H1 (cell line): Measurements from ENCODE around the gene CLBA1. TPM values are rescaled to one million over a fixed set of nuclear protein-coding genes. Genes with fewer than 3 reads are reported as not detected.

Experiments used
- CTCF ChIA-PET: fragments of 300-600 bp; sonication (Branson Sonifier 250); formaldehyde crosslinking; loops from one replicate; lab custom pipeline; 2021; ENCODE audit not compliant: partially characterized antibody; lab: Charles Lee
- POLR2A ChIA-PET: fragments of 300-600 bp; sonication (Branson Sonifier 250); formaldehyde crosslinking; loops from one replicate; lab custom pipeline; 2021; ENCODE audit warnings: inconsistent platforms; ENCODE audit not compliant: partially characterized antibody; lab: Charles Lee
- DNase-seq, 2 experiments: peaks; one replicate each; pipeline versions ENCODE4 v3.0.0 to v3.0.0-alpha.2; 2010 to 2022; ENCODE audit warnings: low spot score in 2 of 2, low read depth in 1 of 2, mixed read lengths in 1 of 2
- FAIRE-seq: peaks from 2 replicates; lab custom pipeline; 2011; peaks lifted over from hg19 to GRCh38; lab: Jason Lieb, UNC
- H2AFZ ChIP-seq: 2 replicates; pipeline ENCODE4 v1.8.1; 2012; ENCODE audit warnings: low read length, inconsistent platforms
- H2AK5ac ChIP-seq: 2 replicates; pipeline ENCODE4 v1.6.1; 2013; ENCODE audit warnings: low read depth, low read length
- H2BK120ac ChIP-seq: replicated peaks from 2 replicates; pipeline ENCODE3; 2013; ENCODE audit warnings: low read depth, low read length, inconsistent platforms
- H2BK12ac ChIP-seq: 2 replicates; pipeline ENCODE4 v1.6.1; 2013; ENCODE audit warnings: low read depth, low read length
- H2BK15ac ChIP-seq: 2 replicates; pipeline ENCODE4 v1.6.1; 2013; ENCODE audit warnings: low read length
- H2BK20ac ChIP-seq: 2 replicates; pipeline ENCODE4 v1.6.1; 2013; ENCODE audit warnings: low read length
- H2BK5ac ChIP-seq: 2 replicates; pipeline ENCODE4 v1.6.1; 2013; ENCODE audit warnings: low read depth, low read length
- H3K14ac ChIP-seq: 2 replicates; pipeline ENCODE4 v1.6.1; 2013; ENCODE audit warnings: inconsistent platforms; ENCODE audit not compliant: insufficient read length
- H3K18ac ChIP-seq: 2 replicates; pipeline ENCODE4 v1.6.1; 2013; ENCODE audit warnings: low read length; ENCODE audit errors: extremely low read depth
- H3K23ac ChIP-seq: 2 replicates; pipeline ENCODE4 v1.6.1; 2013; ENCODE audit warnings: inconsistent platforms; ENCODE audit not compliant: insufficient read length
- H3K23me2 ChIP-seq: 2 replicates; pipeline ENCODE4 v1.6.1; 2013; ENCODE audit warnings: low read depth, low read length
- H3K27ac ChIP-seq: 2 replicates; pipeline ENCODE4 v1.6.1; 2011; ENCODE audit warnings: low read depth, low read length, inconsistent platforms
- H3K27me3 ChIP-seq, 4 experiments: replicated peaks in 1 of 4; 1 replicate in 1 of 4; 2 replicates in 3 of 4; pipeline versions ENCODE4 v1.6.1 to v1.8.1; 2011 to 2013; ENCODE audit warnings: low read length in 3 of 4, mild to moderate bottlenecking in 3 of 4, inconsistent platforms in 2 of 4, mixed read lengths in 2 of 4, moderate library complexity in 1 of 4; ENCODE audit not compliant: control insufficient read depth in 3 of 4, insufficient read depth in 3 of 4; ENCODE audit errors: extremely low read depth in 1 of 4
- H3K36me3 ChIP-seq, 4 experiments: 2 replicates each; pipeline versions ENCODE4 v1.6.1 to v1.8.1; 2011 to 2013; ENCODE audit warnings: mild to moderate bottlenecking in 4 of 4, low read length in 3 of 4, moderate library complexity in 2 of 4, control low read depth in 1 of 4, inconsistent platforms in 1 of 4; ENCODE audit not compliant: insufficient read depth in 4 of 4, control insufficient read depth in 2 of 4
- H3K4ac ChIP-seq: replicated peaks from 2 replicates; pipeline ENCODE3; 2013; ENCODE audit warnings: low read length, low read depth, mixed read lengths, inconsistent platforms; ENCODE audit not compliant: insufficient read length
- H3K4me1 ChIP-seq, 4 experiments: replicated peaks in 1 of 4; 1 replicate in 1 of 4; 2 replicates in 3 of 4; pipeline versions ENCODE4 v1.6.1 to v1.8.1; 2011 to 2013; ENCODE audit warnings: low read length in 3 of 4, inconsistent platforms in 2 of 4, mixed read lengths in 1 of 4; ENCODE audit not compliant: insufficient read depth in 4 of 4, control insufficient read depth in 3 of 4
- H3K4me2 ChIP-seq, 2 experiments: 2 replicates each; pipeline versions ENCODE4 v1.6.1 to v1.8.1; 2011 to 2013; ENCODE audit warnings: low read depth in 2 of 2, low read length in 2 of 2, control low read depth in 1 of 2, inconsistent platforms in 1 of 2, mild to moderate bottlenecking in 1 of 2; ENCODE audit not compliant: insufficient read depth in 1 of 2
- H3K4me3 ChIP-seq, 4 experiments: fragments of 200-600, 300-600 bp in 1 of 4; sonication (generic), shearing (Covaris generic), sonication (Bioruptor Twin) in 1 of 4; 2 replicates each; pipeline versions ENCODE4 v1.5.1 to v1.8.1; 2011 to 2016; ENCODE audit warnings: low read length in 4 of 4, low read depth in 3 of 4, control low read depth in 2 of 4, inconsistent platforms in 2 of 4, mild to moderate bottlenecking in 2 of 4, mixed read lengths in 1 of 4, moderate library complexity in 1 of 4; ENCODE audit not compliant: insufficient read depth in 2 of 4; ENCODE audit errors: extremely low read depth in 1 of 4
- H3K56ac ChIP-seq: replicated peaks from 2 replicates; pipeline ENCODE3; 2013; ENCODE audit warnings: low read depth, mild to moderate bottlenecking, mixed read lengths, low read length, inconsistent platforms; ENCODE audit not compliant: insufficient read length
- H3K79me1 ChIP-seq: 2 replicates; pipeline ENCODE4 v1.6.1; 2013; ENCODE audit warnings: low read depth, low read length, control low read depth
- H3K79me2 ChIP-seq, 2 experiments: 2 replicates each; pipeline versions ENCODE4 v1.6.1 to v1.8.1; 2012 to 2013; ENCODE audit warnings: low read length in 2 of 2, mild to moderate bottlenecking in 2 of 2, inconsistent platforms in 1 of 2; ENCODE audit not compliant: insufficient read depth in 2 of 2, control insufficient read depth in 1 of 2
- H3K9ac ChIP-seq, 4 experiments: replicated peaks in 1 of 4; 1 replicate in 1 of 4; 2 replicates in 3 of 4; pipeline versions ENCODE4 v1.6.1 to v1.8.1; 2011 to 2013; ENCODE audit warnings: low read depth in 3 of 4, low read length in 3 of 4, control low read depth in 2 of 4, mild to moderate bottlenecking in 2 of 4, moderate library complexity in 2 of 4, inconsistent platforms in 1 of 4; ENCODE audit errors: extremely low read depth in 1 of 4
- H3K9me3 ChIP-seq, 2 experiments: 2 replicates each; pipeline versions ENCODE4 v1.6.1 to v1.8.1; 2012 to 2013; ENCODE audit warnings: mild to moderate bottlenecking in 2 of 2, moderate library complexity in 2 of 2, control low read depth in 1 of 2, inconsistent platforms in 1 of 2, low read depth in 1 of 2, low read length in 1 of 2, mixed read lengths in 1 of 2; ENCODE audit not compliant: insufficient read depth in 2 of 2
- H4K20me1 ChIP-seq, 2 experiments: replicated peaks in 1 of 2; 2 replicates each; pipeline versions ENCODE3 to v1.8.1; 2011 to 2013; ENCODE audit warnings: inconsistent platforms in 2 of 2, low read length in 2 of 2, mild to moderate bottlenecking in 1 of 2; ENCODE audit not compliant: insufficient read depth in 2 of 2, control insufficient read depth in 1 of 2
- H4K5ac ChIP-seq: 2 replicates; pipeline ENCODE4 v1.6.1; 2013; ENCODE audit warnings: low read length, low read depth, mixed read lengths, inconsistent platforms; ENCODE audit not compliant: insufficient read length
- H4K8ac ChIP-seq: 2 replicates; pipeline ENCODE4 v1.8.0; 2013; ENCODE audit warnings: mild to moderate bottlenecking, moderate library complexity, low read length, inconsistent platforms; ENCODE audit not compliant: insufficient read depth; ENCODE audit errors: extremely low read depth
- H4K91ac ChIP-seq: replicated peaks from 2 replicates; pipeline ENCODE3; 2013; ENCODE audit warnings: low read length, mixed read lengths, inconsistent platforms; ENCODE audit not compliant: insufficient read length
- ATF2 ChIP-seq: IDR thresholded peaks from 2 replicates; pipeline ENCODE4 v1.6.1; 2012; ENCODE audit warnings: low read length, inconsistent platforms
- BACH1 ChIP-seq: IDR thresholded peaks from 2 replicates; pipeline ENCODE4 v1.6.1; 2012; ENCODE audit warnings: low read length, improper control_type of control experiment
- BCL11A ChIP-seq, 2 experiments: IDR thresholded peaks; one replicate each; pipeline ENCODE4 v1.6.1; 2011; ENCODE audit warnings: low read depth in 2 of 2, low read length in 2 of 2, mild to moderate bottlenecking in 2 of 2
- CHD2 ChIP-seq: IDR thresholded peaks from 2 replicates; pipeline ENCODE4 v1.6.1; 2012; ENCODE audit warnings: low read length, improper control_type of control experiment
- E2F6 ChIP-seq: IDR thresholded peaks from 2 replicates; pipeline ENCODE4 v1.6.1; 2012; ENCODE audit warnings: inconsistent platforms
- HDAC2 ChIP-seq, 2 experiments: fragments of 300-600 bp in 1 of 2; sonication (generic) in 1 of 2; IDR thresholded peaks; 2 replicates each; pipeline ENCODE4 v1.6.1; 2011 to 2012; ENCODE audit warnings: low read depth in 2 of 2, low read length in 2 of 2, mild to moderate bottlenecking in 2 of 2, moderate library complexity in 2 of 2, borderline replicate concordance in 1 of 2, inconsistent platforms in 1 of 2
- KDM4A ChIP-seq: IDR thresholded peaks from one replicate; pipeline ENCODE4 v1.7.1; 2012; ENCODE audit warnings: low read depth, mild to moderate bottlenecking, moderate library complexity, low read length, inconsistent platforms; ENCODE audit not compliant: severe bottlenecking
- RNF2 ChIP-seq: fragments of 200-900, 300-1000 bp; sonication (generic); IDR thresholded peaks from 2 replicates; pipeline ENCODE4 v1.7.1; 2016; ENCODE audit warnings: borderline replicate concordance, low read depth, mild to moderate bottlenecking, antibody characterized with exemption, low read length; ENCODE audit not compliant: poor library complexity, severe bottlenecking; ENCODE audit errors: missing control alignments
- SAP30 ChIP-seq: fragments of 300-600 bp; sonication (generic); IDR thresholded peaks from 2 replicates; pipeline ENCODE4 v1.7.1; 2012; ENCODE audit warnings: low read length, moderate library complexity, mild to moderate bottlenecking, inconsistent platforms; ENCODE audit not compliant: insufficient read depth, insufficient replicate concordance
- SIRT6 ChIP-seq: IDR thresholded peaks from one replicate; pipeline ENCODE4 v1.7.1; 2012; ENCODE audit warnings: low read length, inconsistent platforms
- SIX5 ChIP-seq: IDR thresholded peaks from 2 replicates; pipeline ENCODE4 v1.6.1; 2011; ENCODE audit warnings: mild to moderate bottlenecking, low read depth, low read length
- WGBS, 2 experiments: shearing (Covaris generic) in 1 of 2; methylation state at CpG; one replicate each; pipeline versions ENCODE4 v1.1.6 to v1.1.7; 2013 to 2015; ENCODE audit warnings: low lambda C conversion rate in 2 of 2, mixed read lengths in 2 of 2, inconsistent platforms in 1 of 2, low coverage in 1 of 2, missing lambda C conversion rate in 1 of 2; ENCODE audit not compliant: insufficient replicate concordance in 2 of 2, insufficient coverage in 1 of 2, insufficient read length in 1 of 2; ENCODE audit errors: extremely low coverage in 1 of 2, missing lambda C conversion rate in 1 of 2; 5-methylcytosine and 5-hydroxymethylcytosine counted together
- polyA plus RNA-seq, 7 experiments: library from polyadenylated mRNA; depleted of rRNA in 3 of 7; stranded (reverse) in 5 of 7; unstranded in 2 of 7; fragments of >200 nt in 5 of 7; fragments of 200-250 nt in 2 of 7; gene quantifications; 1 replicate in 5 of 7; 2 replicates in 1 of 7; 4 replicates in 1 of 7; pipeline versions ENCODE4 v1.2.1 to v1.2.3, GENCODE V29; 2011 to 2013; ENCODE audit warnings: missing spikeins in 2 of 7, mixed read lengths in 2 of 7
- total RNA-seq: library from RNA; stranded (reverse); fragmentation: NEBNext Ultra II Directional; extraction: Animal tissue kit (Norgen Biotek cat#: 25700); gene quantifications from 2 replicates; pipeline ENCODE4 v1.2.1, GENCODE V29; 2021

The CLBA1 gene
- total and polyA plus RNA-seq, 2 of the 8 experiments (the other 6 are each of a cell fraction or from before 2014, with no cell fraction given), result 1.6 to 2.4 TPM

DNA sequence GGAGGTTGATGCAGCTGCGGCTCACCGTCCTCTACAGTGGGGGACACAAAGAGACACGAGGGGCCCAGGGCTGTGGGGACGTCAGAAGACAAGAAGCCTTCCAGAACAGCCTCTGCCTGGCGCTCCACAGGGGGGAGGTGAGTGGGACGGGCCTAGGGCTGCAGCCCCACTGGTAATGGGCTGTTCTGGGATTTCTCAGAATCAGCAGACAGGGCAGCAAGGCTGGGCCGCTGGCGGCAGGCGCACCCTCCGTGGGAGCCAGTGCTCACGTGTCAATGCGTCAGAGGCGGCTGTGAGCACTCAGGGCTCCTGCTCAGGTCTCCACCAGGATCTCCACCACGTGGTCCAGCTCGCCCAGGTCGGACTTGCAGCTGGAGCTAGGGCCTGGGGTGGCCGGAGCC lies 25.3 kb downstream of the CLBA1 start:
- ChIA-PET POLR2A (no interaction called here), CTCF (interaction anchor here (1.3 to 1.7 kb wide), 5 partner anchors 8 to 85 kb away, joined by 3 to 5 read pairs (median 3); partner anchors contain the start of gene GPR132)
- peaks cover 12 to 35% (median 25%) of the 10 kb centered on the region in 4 experiments; a peak in 7 of 8 replicates for H3K36me3 ChIP-seq
- TF ChIP-seq HDAC2 (IDR thresholded peaks at IDR 0.05; ENCODE audit: borderline replicate concordance in 1 of 2, low read depth in 2 of 2, low read length in 2 of 2), result no peak
- no peak for TF ChIP-seq RNF2
- no peak for TF ChIP-seq BACH1
- TF ChIP-seq ATF2, result no peak
- TF ChIP-seq SIRT6, result no peak
- TF ChIP-seq BCL11A (IDR thresholded peaks at IDR 0.05; ENCODE audit: low read depth in 2 of 2, low read length in 2 of 2), result no peak
- TF ChIP-seq SAP30, result no peak
- no peak for TF ChIP-seq E2F6
- TF ChIP-seq KDM4A, result no peak
- no peak for TF ChIP-seq CHD2
- TF ChIP-seq SIX5, result no peak

More for the DNA sequence above, 25.3 kb downstream of the CLBA1 start:
- no peak overlapping the region for H2BK120ac ChIP-seq
- H2BK20ac ChIP-seq, result no peak overlapping the region
- H2BK5ac ChIP-seq, result no peak overlapping the region
- H3K23me2 ChIP-seq, result no peaks in the 10 kb centered on the region
- no peak for FAIRE-seq
- no peak overlapping the region for H3K27ac ChIP-seq
- H3K18ac ChIP-seq, result no peak overlapping the region
- H4K5ac ChIP-seq, result no peak overlapping the region
- H3K23ac ChIP-seq, result no peak overlapping the region
- no peak overlapping the region for H3K4me2 ChIP-seq
- no peak overlapping the region for H2BK15ac ChIP-seq
- WGBS, 2 experiments, result 90% methylated on average over 17 of the region's 17 CpGs; no CpG with 5 or more reads in 1 of the 2 experiments
- H3K56ac ChIP-seq, result no peak overlapping the region
- H3K9me3 ChIP-seq, result no peaks in the 10 kb centered on the region
- peaks cover 33 to 58% of the 10 kb centered on the region in 2 experiments for H3K79me2 ChIP-seq
- peaks cover 9% of the 10 kb centered on the region for H3K79me1 ChIP-seq
- no peak overlapping the region for H2BK12ac ChIP-seq
- no peak for DNase-seq
- no peak overlapping the region for H3K4ac ChIP-seq
- H2AK5ac ChIP-seq, result no peak overlapping the region
- no peak overlapping the region for H3K14ac ChIP-seq
- no peak overlapping the region for H4K91ac ChIP-seq
- no peak overlapping the region for H4K8ac ChIP-seq
- H3K4me3 ChIP-seq, result no peak overlapping the region
- H3K27me3 ChIP-seq, result no peaks in the 10 kb centered on the region
- H2AFZ ChIP-seq, result no peak overlapping the region
- peaks cover 38 to 64% of the 10 kb centered on the region in 2 experiments for H4K20me1 ChIP-seq
- H3K9ac ChIP-seq, result no peak overlapping the region
- H3K4me1 ChIP-seq, result peaks cover 4 to 9% (median 6%) of the 10 kb centered on the region in 4 experiments; a peak in 6 of 7 replicates
